GM18520 (cell line): Measurements from ENCODE around the gene ACAA2.

Experiments
- ATAC-seq: cut with Tn5 transposase; IDR thresholded peaks from one replicate; pipeline ENCODE4 v1.9.1; 2021; ENCODE audit not compliant: unreplicated experiment

The ACAA2 gene

GRCh38 chr18:49768051-49768391, 45.3 kb downstream of the ACAA2 start:
- ATAC-seq: no peak

GRCh38 chr18:49767111-49768050, 46.0 kb downstream of the ACAA2 start:
- ATAC-seq: no peak

GRCh38 chr18:49766646-49767045, 46.7 kb downstream of the ACAA2 start:
- no peak for ATAC-seq

- no peak for ATAC-seq
These were observed 49.3 kb downstream of the ACAA2 start for GRCh38 chr18:49764032-49764431.

- ATAC-seq: no peak
These were observed 49.7 kb downstream of the ACAA2 start for GRCh38 chr18:49763590-49763989.

GRCh38 chr18:49762191-49763077, 50.9 kb downstream of the ACAA2 start:
- ATAC-seq: no peak

- ATAC-seq: no peak
These were observed 51.6 kb downstream of the ACAA2 start for GRCh38 chr18:49761771-49762170.

GRCh38 chr18:49758263-49758610, 55.1 kb downstream of the ACAA2 start:
- no peak for ATAC-seq

- ATAC-seq: no peak
These were observed 55.6 kb downstream of the ACAA2 start for GRCh38 chr18:49757513-49758262.

- no peak for ATAC-seq
These were observed 56.5 kb downstream of the ACAA2 start for GRCh38 chr18:49756671-49757362.

GRCh38 chr18:49756135-49756534, 57.2 kb downstream of the ACAA2 start:
- no peak for ATAC-seq

- no peak for ATAC-seq
These were observed 57.8 kb downstream of the ACAA2 start for GRCh38 chr18:49755489-49755888.

GRCh38 chr18:49754866-49755265, 58.5 kb downstream of the ACAA2 start:
- no peak for ATAC-seq

- ATAC-seq: no peak
These were observed 59.7 kb downstream of the ACAA2 start for GRCh38 chr18:49753643-49754042.

GRCh38 chr18:49752095-49752457, 61.3 kb downstream of the ACAA2 start:
- no peak for ATAC-seq

GRCh38 chr18:49751427-49752094, 61.8 kb downstream of the ACAA2 start:
- ATAC-seq: no peak

- no peak for ATAC-seq
These were observed 63.8 kb downstream of the ACAA2 start for GRCh38 chr18:49749563-49749962.

- no peak for ATAC-seq
These were observed 65.5 kb downstream of the ACAA2 start for GRCh38 chr18:49747876-49748275.

- no peak for ATAC-seq
These were observed 68.0 kb downstream of the ACAA2 start for GRCh38 chr18:49745045-49746014.
